HCT116 (cell line): Measurements from ENCODE around the gene IL31RA. TPM values are rescaled to one million over a fixed set of nuclear protein-coding genes. Genes with fewer than 3 reads are reported as not detected.

Source experiments
- ATAC-seq: fragments of 200-7000 bp; cut with Tn5 transposase; 2 replicates; pipeline ENCODE4 v1.9.1; 2020; ENCODE audit warnings: mild to moderate bottlenecking, moderate library complexity
- BruUV-seq: library from RNA; stranded (reverse); fragments of 400-500 nt; replicated peaks from 2 replicates; lab custom pipeline; 2021; lab: Mats Ljungman, UMichigan
- CTCF ChIA-PET: fragments of 300-600 bp; sonication (Branson Sonifier 250); formaldehyde crosslinking; loops from one replicate; lab custom pipeline; 2021; ENCODE audit warnings: antibody characterized with exemption; lab: Charles Lee
- POLR2A ChIA-PET: fragments of 300-600, 350-600 bp; sonication (Branson Sonifier 250); formaldehyde crosslinking; loops from one replicate; lab custom pipeline; 2021; ENCODE audit warnings: antibody characterized with exemption; lab: Charles Lee
- RAD21 ChIA-PET, 2 experiments: fragments of 300-600 bp; sonication (Branson Sonifier 250); formaldehyde crosslinking; loops; one replicate each; lab custom pipeline; 2023; ENCODE audit warnings: low total read pairs in 2 of 2; ENCODE audit not compliant: uncharacterized antibody in 2 of 2, unreplicated experiment in 2 of 2, low non-redundant PET in 1 of 2; lab: Charles Lee
- DNase-seq: peaks from one replicate; pipeline ENCODE4 v3.0.0-alpha.2; 2010; ENCODE audit warnings: low read depth, low spot score
- H2AFZ ChIP-seq: fragments of 200-600 bp; shearing (Covaris generic), sonication (generic); 2 replicates; pipeline ENCODE4 v1.6.1; 2017; ENCODE audit warnings: low read depth, mixed run types, mixed read lengths, antibody characterized with exemption, low read length; ENCODE audit not compliant: poor library complexity, severe bottlenecking
- H3K27ac ChIP-seq: 2 replicates; pipeline ENCODE4 v1.5.1; 2012; ENCODE audit warnings: low read depth, low read length
- H3K27me3 ChIP-seq: fragments of 200-600 bp; sonication (generic); 2 replicates; pipeline ENCODE4 v1.6.1; 2016; ENCODE audit warnings: mixed run types, low read length, mixed read lengths; ENCODE audit not compliant: insufficient read depth
- H3K36me3 ChIP-seq, 2 experiments: fragments of 200-500 bp in 1 of 2; fragments of 200-600 bp in 1 of 2; sonication (Bioruptor generic) in 1 of 2; sonication (generic) in 1 of 2; 2 replicates each; pipeline versions ENCODE4 v1.5.1 to v1.6.1; 2014 to 2016; ENCODE audit warnings: low read length in 2 of 2, inconsistent platforms in 1 of 2, mixed read lengths in 1 of 2, mixed run types in 1 of 2; ENCODE audit not compliant: insufficient read depth in 2 of 2, control insufficient read depth in 1 of 2
- H3K4me1 ChIP-seq, 2 experiments: fragments of 200-600 bp in 1 of 2; sonication (generic) in 1 of 2; 2 replicates each; pipeline versions ENCODE4 v1.5.1 to v1.6.1; 2012 to 2017; ENCODE audit warnings: low read length in 2 of 2, inconsistent platforms in 1 of 2, mild to moderate bottlenecking in 1 of 2, mixed read lengths in 1 of 2, mixed run types in 1 of 2, moderate library complexity in 1 of 2; ENCODE audit not compliant: insufficient read depth in 2 of 2, control insufficient read depth in 1 of 2
- H3K4me2 ChIP-seq: fragments of 200-600 bp; sonication (generic); 2 replicates; pipeline ENCODE4 v1.6.1; 2017; ENCODE audit warnings: mixed run types, low read length, mixed read lengths
- H3K4me3 ChIP-seq, 2 experiments: fragments of 200-600 bp in 1 of 2; sonication (generic) in 1 of 2; replicated peaks in 1 of 2; 2 replicates each; pipeline ENCODE4 v1.5.1; 2011 to 2016; ENCODE audit warnings: low read length in 2 of 2, control low read depth in 1 of 2, low read depth in 1 of 2, mild to moderate bottlenecking in 1 of 2, mixed read lengths in 1 of 2, mixed run types in 1 of 2
- H3K79me2 ChIP-seq: fragments of 200-600 bp; sonication (generic); 2 replicates; pipeline ENCODE4 v1.6.1; 2017; ENCODE audit warnings: mild to moderate bottlenecking, mixed run types, low read length, moderate library complexity, mixed read lengths; ENCODE audit not compliant: insufficient read depth
- H3K9ac ChIP-seq: fragments of 200-600 bp; sonication (generic); 2 replicates; pipeline ENCODE4 v1.6.1; 2016; ENCODE audit warnings: low read length, mixed read lengths
- H3K9me2 ChIP-seq: fragments of 200-600 bp; sonication (generic), shearing (Covaris generic); 2 replicates; pipeline ENCODE4 v1.6.1; 2017; ENCODE audit warnings: mixed run types, mild to moderate bottlenecking, moderate library complexity; ENCODE audit not compliant: insufficient read depth
- H3K9me3 ChIP-seq, 2 experiments: fragments of 200-500 bp in 1 of 2; fragments of 200-600 bp in 1 of 2; sonication (Bioruptor generic) in 1 of 2; sonication (generic) in 1 of 2; 2 replicates each; pipeline ENCODE4 v1.6.1; 2014 to 2017; ENCODE audit warnings: low read length in 2 of 2, mixed read lengths in 2 of 2, inconsistent platforms in 1 of 2, low read depth in 1 of 2, mild to moderate bottlenecking in 1 of 2, mixed run types in 1 of 2, moderate library complexity in 1 of 2; ENCODE audit not compliant: control insufficient read depth in 1 of 2, insufficient read depth in 1 of 2
- H4K20me1 ChIP-seq: fragments of 200-600 bp; sonication (generic), shearing (Covaris generic); 2 replicates; pipeline ENCODE4 v1.6.1; 2017; ENCODE audit warnings: mixed run types, mild to moderate bottlenecking, moderate library complexity; ENCODE audit not compliant: insufficient read depth
- CEBPB ChIP-seq: IDR thresholded peaks from 2 replicates; pipeline ENCODE4 v1.6.1; 2012; ENCODE audit warnings: low read depth
- CTCF ChIP-seq, 3 experiments: fragments of 200-600 bp in 1 of 3; sonication (generic) in 1 of 3; IDR thresholded peaks in 2 of 3; conservative IDR thresholded peaks in 1 of 3; 2 replicates each; pipeline ENCODE4 v1.5.1; 2012 to 2017; ENCODE audit warnings: low read depth in 2 of 3, low read length in 2 of 3, antibody characterized with exemption in 1 of 3, borderline replicate concordance in 1 of 3, control low read depth in 1 of 3, mild to moderate bottlenecking in 1 of 3, mixed read lengths in 1 of 3, mixed run types in 1 of 3, moderate library complexity in 1 of 3; ENCODE audit not compliant: insufficient read depth in 1 of 3
- EGR1 ChIP-seq: IDR thresholded peaks from 2 replicates; pipeline ENCODE4 v1.6.1; 2012; ENCODE audit warnings: low read depth
- ELF1 ChIP-seq: IDR thresholded peaks from 2 replicates; pipeline ENCODE4 v1.6.1; 2012; ENCODE audit warnings: low read depth, borderline replicate concordance
- EZH2 ChIP-seq: fragments of 200-600 bp; sonication (generic); IDR thresholded peaks from 2 replicates; pipeline ENCODE4 v1.6.1; 2017; ENCODE audit warnings: antibody characterized with exemption, mixed run types
- JUND ChIP-seq: IDR thresholded peaks from 2 replicates; pipeline ENCODE4 v1.6.1; 2012
- MAX ChIP-seq: IDR thresholded peaks from 2 replicates; pipeline ENCODE4 v1.6.1; 2012
- POLR2AphosphoS5 ChIP-seq: IDR thresholded peaks from 2 replicates; pipeline ENCODE4 v1.6.1; 2011; ENCODE audit warnings: mild to moderate bottlenecking, low read depth, low read length, moderate library complexity
- RAD21 ChIP-seq: IDR thresholded peaks from 2 replicates; pipeline ENCODE4 v1.6.1; 2012; ENCODE audit warnings: low read depth, mild to moderate bottlenecking
- SIN3A ChIP-seq: IDR thresholded peaks from 2 replicates; pipeline ENCODE4 v1.6.1; 2012; ENCODE audit warnings: low read depth
- SP1 ChIP-seq: IDR thresholded peaks from 2 replicates; pipeline ENCODE4 v1.6.1; 2012; ENCODE audit warnings: low read depth
- SRF ChIP-seq: IDR thresholded peaks from 2 replicates; pipeline ENCODE4 v1.6.1; 2012; ENCODE audit warnings: low read depth
- TCF7L2 ChIP-seq: IDR thresholded peaks from 2 replicates; pipeline ENCODE4 v1.7.0; 2011; ENCODE audit warnings: borderline replicate concordance, inconsistent platforms; ENCODE audit not compliant: insufficient read depth, insufficient read length; ENCODE audit errors: extremely low read depth
- ZBTB33 ChIP-seq: IDR thresholded peaks from 2 replicates; pipeline ENCODE4 v1.6.1; 2011; ENCODE audit warnings: mild to moderate bottlenecking, low read length, moderate library complexity; ENCODE audit not compliant: insufficient replicate concordance; ENCODE audit errors: extremely low read depth
- ZFX ChIP-seq: fragments of 450-650 bp; IDR thresholded peaks from 2 replicates; pipeline ENCODE4 v1.6.1; 2017
- ZNF274 ChIP-seq: fragments of 200-500 bp; sonication (Bioruptor generic); IDR thresholded peaks from 2 replicates; pipeline ENCODE4 v1.6.1; 2014; ENCODE audit warnings: mild to moderate bottlenecking, low read depth, low read length, inconsistent platforms
- intact Hi-C: fragments of 100-400 bp; cut with micrococcal nuclease; formaldehyde crosslinking; loops from 2 replicates; pipeline ENCODE4 v1.10.0; 2022
- total RNA-seq: library from RNA; stranded (reverse); gene quantifications from one replicate; pipeline ENCODE4 v1.2.1, GENCODE V29; 2021; ENCODE audit not compliant: unreplicated experiment

Gene IL31RA
- total RNA-seq, 1 experiment from 2014 or later, result 0.59 TPM

GRCh38 chr5:55857247-55857640, 6.1 kb downstream of the IL31RA start:
- no peaks in the 10 kb centered on the region for H3K79me2 ChIP-seq
- H3K9ac ChIP-seq, result no peak overlapping the region
- H4K20me1 ChIP-seq, result no peaks in the 10 kb centered on the region
- no peaks in the 10 kb centered on the region for H3K9me3 ChIP-seq
- CTCF ChIA-PET, result no interaction called here
- no peak overlapping the region for H3K27ac ChIP-seq
- no peaks in the 10 kb centered on the region for H3K27me3 ChIP-seq
- no peak overlapping the region for H2AFZ ChIP-seq
- H3K36me3 ChIP-seq, result no peaks in the 10 kb centered on the region
- POLR2A ChIA-PET, result no interaction called here
- H3K4me1 ChIP-seq, result no peaks in the 10 kb centered on the region
- H3K4me2 ChIP-seq, result no peak overlapping the region
- RAD21 ChIA-PET, result no interaction called here
- BruUV-seq, result no TSS peak
- no peak for DNase-seq
- intact Hi-C loops, result no loop called here
- H3K9me2 ChIP-seq, result no peaks in the 10 kb centered on the region
- TF ChIP-seq ZFX (no peak), JUND (no peak), ZBTB33 (no peak)
- no peak for ATAC-seq
- no peak overlapping the region for H3K4me3 ChIP-seq

- Histone ChIP-seq H3K9me2 (no peaks in the 10 kb centered on the region), H3K27me3 (no peaks in the 10 kb centered on the region), H3K9ac (no peak overlapping the region), H3K9me3 (no peaks in the 10 kb centered on the region), H2AFZ (peak overlapping the region; percentile 40), H3K27ac (no peak overlapping the region), H3K79me2 (no peaks in the 10 kb centered on the region), H3K36me3 (no peaks in the 10 kb centered on the region), H3K4me1 (no peaks in the 10 kb centered on the region), H3K4me2 (no peak overlapping the region), H3K4me3 (no peak overlapping the region), H4K20me1 (no peaks in the 10 kb centered on the region)
- POLR2A ChIA-PET, result no interaction called here
- CTCF ChIA-PET, result no interaction called here
- no TSS peak for BruUV-seq
- DNase-seq (no peak), ATAC-seq (no peak)
- intact Hi-C loops, result no loop called here
- RAD21 ChIA-PET, result no interaction called here
- TF ChIP-seq SP1 (no peak), MAX (no peak), SIN3A (no peak), ZNF274 (no peak), SRF (no peak), RAD21 (no peak), POLR2AphosphoS5 (no peak), EGR1 (no peak), ELF1 (no peak), CTCF (IDR thresholded peaks at IDR 0.05 in 2 of 3, conservative IDR thresholded peaks at IDR 0.05 in 1 of 3; ENCODE audit: borderline replicate concordance in 1 of 3, insufficient read depth in 1 of 3, low read depth in 2 of 3, low read length in 2 of 3) (no peak), ZBTB33 (no peak), CEBPB (no peak), JUND (no peak), TCF7L2 (no peak), EZH2 (no peak)
Observed at GRCh38 chr5:55858104-55858503, 6.9 kb downstream of the IL31RA start.
